Kidney (tissue), 14 donors: ENCODE data around the gene SEC23B. TPM values are rescaled to one million over a fixed set of nuclear protein-coding genes. Genes with fewer than 3 reads are reported as not detected.

ENCODE experiments used
- DNase-seq, 5 donors: peaks; one replicate each; pipeline ENCODE4 v3.0.0-alpha.2; 2013 to 2020
- FAIRE-seq: peaks from 2 replicates; lab custom pipeline; 2012; peaks lifted over from hg19 to GRCh38; lab: Jason Lieb, UNC
- H3K27ac ChIP-seq, 2 donors: one replicate each; pipeline ENCODE4 v1.7.0; 2013; ENCODE audit warnings: low read depth in 2 of 2, low read length in 2 of 2, inconsistent platforms in 1 of 2
- H3K27me3 ChIP-seq: one replicate; pipeline ENCODE4 v1.7.1; 2013; ENCODE audit warnings: low read length, inconsistent platforms; ENCODE audit not compliant: control insufficient read depth, insufficient read depth
- H3K36me3 ChIP-seq, 3 donors: one replicate each; pipeline versions ENCODE4 v1.7.0 to v1.7.1; 2013; ENCODE audit warnings: low read length in 3 of 3, control low read depth in 1 of 3, inconsistent platforms in 1 of 3; ENCODE audit not compliant: insufficient read depth in 3 of 3, control insufficient read depth in 2 of 3
- H3K4me1 ChIP-seq, 3 donors: one replicate each; pipeline versions ENCODE4 v1.7.0 to v1.7.1; 2013; ENCODE audit warnings: low read length in 3 of 3, inconsistent platforms in 1 of 3, low read depth in 1 of 3; ENCODE audit not compliant: control insufficient read depth in 2 of 3, insufficient read depth in 2 of 3
- H3K4me3 ChIP-seq, 3 donors: one replicate each; pipeline versions ENCODE4 v1.7.0 to v1.8.1; 2013; ENCODE audit warnings: low read length in 3 of 3, control low read depth in 1 of 3, inconsistent platforms in 1 of 3
- H3K9ac ChIP-seq, 3 donors: one replicate each; pipeline versions ENCODE4 v1.7.0 to v1.7.1; 2013; ENCODE audit warnings: low read length in 3 of 3, control low read depth in 1 of 3, inconsistent platforms in 1 of 3
- H3K9me3 ChIP-seq, 3 donors: one replicate each; pipeline versions ENCODE4 v1.7.0 to v1.7.1; 2013; ENCODE audit warnings: low read length in 3 of 3, control low read depth in 1 of 3, inconsistent platforms in 1 of 3; ENCODE audit not compliant: control insufficient read depth in 2 of 3, insufficient read depth in 1 of 3
- CTCF ChIP-seq: IDR thresholded peaks from 3 replicates; pipeline ENCODE4 v1.5.1; 2012; ENCODE audit warnings: mild to moderate bottlenecking, moderate library complexity, borderline replicate concordance; ENCODE audit not compliant: insufficient read depth; ENCODE audit errors: extremely low read depth
- intact Hi-C: fragments of 100-400 bp; cut with DNase I; formaldehyde crosslinking; loops from one replicate; pipeline ENCODE4 v1.11.1; 2022
- polyA plus RNA-seq: library from polyadenylated mRNA; stranded (reverse); fragments of 350-450 nt; fragmentation: Illumina TruSeq; extraction: RNeasy Lipid Tissue Mini Kit (QIAGEN cat#74804); gene quantifications from one replicate; pipeline ENCODE4 v1.2.3, GENCODE V29; 2014; ENCODE audit warnings: low read depth, low replicate concordance; ENCODE audit not compliant: insufficient read depth
- total RNA-seq: library from RNA; stranded (reverse); fragmentation: NEBNext Ultra II Directional; extraction: Animal tissue kit (Norgen Biotek cat#: 25700); gene quantifications from one replicate; pipeline ENCODE4 v1.2.1, GENCODE V29; 2021
- donor health status: control.
- donor health status: control.
- donor health status: control.
- donor health status: control.
- donor health status: control.
- donor health status: DM: yes; HTN: yes; CAD: no.
- donor health status: Normal renal cell carcinoma (clear cell type).

The SEC23B gene
- total and polyA plus RNA-seq, 2 donors from 2014 or later: 46.4 to 67.3 TPM

- no peak for TF ChIP-seq CTCF
- H3K4me3 ChIP-seq: no peak overlapping the region
- no peaks in the 10 kb centered on the region for H3K4me1 ChIP-seq
- H3K9me3 ChIP-seq: no peaks in the 10 kb centered on the region
- no peak for DNase-seq
- FAIRE-seq: no peak
- intact Hi-C loops: no loop called here
- no peak overlapping the region for H3K9ac ChIP-seq
- H3K36me3 ChIP-seq: peaks cover 4 to 29% (median 28%) of the 10 kb centered on the region in 3 donors
- no peak overlapping the region for H3K27ac ChIP-seq
- no peaks in the 10 kb centered on the region for H3K27me3 ChIP-seq
Observed at GRCh38 chr20:18548465-18548864, 40.7 kb downstream of the SEC23B start.

- Histone ChIP-seq H3K4me3 (no peak overlapping the region), H3K4me1 (no peaks in the 10 kb centered on the region), H3K9ac (no peak overlapping the region), H3K9me3 (no peaks in the 10 kb centered on the region), H3K36me3 (peaks cover 6 to 32% (median 15%) of the 10 kb centered on the region in 3 donors), H3K27me3 (no peaks in the 10 kb centered on the region), H3K27ac (no peak overlapping the region)
- DNase-seq (no peak), FAIRE-seq (no peak)
- intact Hi-C loops: no loop called here
- no peak for TF ChIP-seq CTCF
Observed at GRCh38 chr20:18553746-18554145, 46.0 kb downstream of the SEC23B start.

- intact Hi-C loops: no loop called here
- H3K36me3 ChIP-seq: peaks cover 0 to 8% (median 4%) of the 10 kb centered on the region in 3 donors
- peak within 1 kb of the TSS; percentile 86 to 96 (median 95) for H3K9ac ChIP-seq
- no peaks in the 10 kb centered on the region for H3K9me3 ChIP-seq
- no peaks in the 10 kb centered on the region for H3K27me3 ChIP-seq
- FAIRE-seq (no peak), DNase-seq (peak; percentile 94 to 98 (median 97))
- TF ChIP-seq CTCF: no peak
- no peaks in the 10 kb centered on the region for H3K4me1 ChIP-seq
- H3K27ac ChIP-seq: peak within 1 kb of the TSS; percentile 73 to 76
- peak within 1 kb of the TSS; percentile 90 to 99 (median 98) for H3K4me3 ChIP-seq
Observed at GRCh38 chr20:18566892-18567738, 59.4 kb downstream of the SEC23B start, which contains the start of gene SMIM26. Gene SMIM26 (plus strand): TSS chr20:18567432. CDS start chr20:18567479, 47 bp downstream.
